ENCODE results near the gene AP3B1.
"Not testable (repeated sequence)": the region's sequence is repeated elsewhere in the genome, so short reads cannot be mapped to it uniquely, and the experiment has no call there.

DNA sequence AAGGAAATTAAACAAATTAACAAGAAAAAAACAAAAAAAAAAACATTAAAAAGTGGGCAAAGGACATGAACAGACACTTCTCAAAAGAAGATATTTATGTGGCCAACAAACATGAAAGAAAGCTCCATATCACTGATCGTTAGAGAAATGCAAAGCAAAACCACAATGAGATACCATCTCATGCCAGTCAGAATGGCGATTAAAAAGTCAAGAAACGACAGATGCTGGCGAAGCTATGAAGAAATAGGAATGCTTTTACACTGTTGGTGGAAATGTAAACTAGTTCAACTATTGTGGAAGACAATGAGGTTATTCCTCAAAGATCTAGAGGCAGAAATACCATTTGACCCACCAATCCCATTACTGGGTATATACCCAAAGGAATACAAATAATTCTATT, 223.8 kb downstream of the AP3B1 start:
- TF ChIP-seq CTCF (conservative IDR thresholded peaks at IDR 0.05); ZFX (IDR thresholded peaks at IDR 0.05): not testable (repeated sequence)

Data from C4-2B (cell line).